ENCODE results near the gene WDR77. TPM values are rescaled to one million over a fixed set of nuclear protein-coding genes. Genes with fewer than 3 reads are reported as not detected.

WDR77 gene
- total and polyA plus RNA-seq, 2 of the 4 experiments (the other 2 are of a cell fraction): 80.8 to 87.0 TPM

GRCh38 chr1:111406321-111406768, 42.7 kb downstream of the WDR77 start:
- dilution Hi-C loops (cut with HindIII; ENCODE audit: low sequenced_read_pairs, unreplicated experiment) (no loop called here), intact Hi-C loops (cut with micrococcal nuclease) (loop anchor here (10.0 kb wide), 1 partner anchor 62 kb away; no protein-coding TSS in a partner anchor), in situ Hi-C loops (cut with MboI; ENCODE audit: low sequenced_read_pairs) (no loop called here)
- no CpG with 5 or more reads among the region's 2 CpGs for WGBS, 2 experiments (ENCODE audit: extremely low coverage in 2 of 2, insufficient read length in 1 of 2)
- POLR2A ChIA-PET (ENCODE audit: unreplicated experiment): no interaction called here
- Histone ChIP-seq H2AK9ac (replicated peaks; ENCODE audit: low read depth, low read length, poor library complexity) (peak overlapping the region; percentile 50), H4K5ac (ENCODE audit: low read depth, low read length) (no peak overlapping the region), H3K9me3 (ENCODE audit: control insufficient read depth, insufficient read depth, low read length) (no peaks in the 10 kb centered on the region), H2BK5ac (ENCODE audit: low read depth, low read length, poor library complexity, severe bottlenecking) (no peak overlapping the region), H4K91ac (ENCODE audit: insufficient read depth, low read depth, low read length) (no peak overlapping the region), H3K4ac (ENCODE audit: low read depth, low read length) (no peak overlapping the region), H3K18ac (ENCODE audit: low read depth, low read length) (no peak overlapping the region), H3K4me2 (ENCODE audit: low read depth, low read length) (no peak overlapping the region), H3K27me3 (ENCODE audit: control insufficient read depth, insufficient read depth, low read length) (peaks cover 25% of the 10 kb centered on the region), H2BK15ac (ENCODE audit: low read depth, low read length) (no peak overlapping the region), H2AK5ac (ENCODE audit: low read depth, low read length) (no peak overlapping the region), H3K14ac (replicated peaks; ENCODE audit: low read depth, low read length) (no peak overlapping the region), H2AFZ (replicated peaks; ENCODE audit: low read length, poor library complexity) (peak overlapping the region; percentile 44), H3K9me1 (ENCODE audit: insufficient read depth, low read length) (no peaks in the 10 kb centered on the region), H3K4me3 (ENCODE audit: insufficient read depth, low read depth, low read length) (no peak overlapping the region), H3K36me3 (ENCODE audit: control insufficient read depth, insufficient read depth, low read length) (no peaks in the 10 kb centered on the region), H3K27ac (ENCODE audit: insufficient read depth, low read length) (no peak overlapping the region), H3K79me1 (ENCODE audit: low read depth in 1 of 2, low read length in 2 of 2) (no peaks in the 10 kb centered on the region), H3K23ac (ENCODE audit: low read depth, low read length) (no peak overlapping the region), H4K20me1 (ENCODE audit: insufficient read depth, low read length) (no peaks in the 10 kb centered on the region), H2BK20ac (ENCODE audit: low read depth, low read length) (no peak overlapping the region), H2BK120ac (ENCODE audit: low read depth, low read length) (no peak overlapping the region), H3K4me1 (ENCODE audit: control insufficient read depth, insufficient read depth, low read length) (no peaks in the 10 kb centered on the region), H3K56ac (ENCODE audit: extremely low read depth, insufficient read depth, low read length) (no peak overlapping the region), H4K8ac (ENCODE audit: low read depth in 2 of 2, low read length in 2 of 2) (no peak overlapping the region), H3K9ac (ENCODE audit: low read depth, low read length) (no peak overlapping the region)
- DNase-seq (peak; percentile 48), ATAC-seq (ENCODE audit: low read depth) (no peak)
- CTCF ChIA-PET: no interaction called here
- TF ChIP-seq RCOR1 (IDR thresholded peaks at IDR 0.05; ENCODE audit: insufficient replicate concordance, low read length) (no peak), CHD1 (IDR thresholded peaks at IDR 0.05; ENCODE audit: low read depth, low read length) (no peak), RFX5 (IDR thresholded peaks at IDR 0.05; ENCODE audit: low read depth, low read length) (no peak), RAD21 (IDR thresholded peaks at IDR 0.05; ENCODE audit: low read length) (no peak), FOS (IDR thresholded peaks at IDR 0.05; ENCODE audit: low read depth, low read length) (no peak), BHLHE40 (IDR thresholded peaks at IDR 0.05; ENCODE audit: low read depth, low read length) (no peak), NFE2L2 (IDR thresholded peaks at IDR 0.05; ENCODE audit: low read depth, low read length) (no peak), CEBPB (IDR thresholded peaks at IDR 0.05; ENCODE audit: low read depth, low read length) (no peak), MXI1 (IDR thresholded peaks at IDR 0.05; ENCODE audit: borderline replicate concordance, low read depth, low read length) (no peak), MAZ (IDR thresholded peaks at IDR 0.05; ENCODE audit: borderline replicate concordance, low read depth, low read length) (no peak), SMC3 (IDR thresholded peaks at IDR 0.05; ENCODE audit: low read depth, low read length) (no peak), MAFK (IDR thresholded peaks at IDR 0.05; ENCODE audit: low read depth, low read length) (no peak), POLR2A (IDR thresholded peaks at IDR 0.05; ENCODE audit: low read depth, low read length) (no peak), ELK1 (IDR thresholded peaks at IDR 0.05; ENCODE audit: borderline replicate concordance, low read depth, low read length) (no peak)
- TF ChIP-seq, protein P1, sequence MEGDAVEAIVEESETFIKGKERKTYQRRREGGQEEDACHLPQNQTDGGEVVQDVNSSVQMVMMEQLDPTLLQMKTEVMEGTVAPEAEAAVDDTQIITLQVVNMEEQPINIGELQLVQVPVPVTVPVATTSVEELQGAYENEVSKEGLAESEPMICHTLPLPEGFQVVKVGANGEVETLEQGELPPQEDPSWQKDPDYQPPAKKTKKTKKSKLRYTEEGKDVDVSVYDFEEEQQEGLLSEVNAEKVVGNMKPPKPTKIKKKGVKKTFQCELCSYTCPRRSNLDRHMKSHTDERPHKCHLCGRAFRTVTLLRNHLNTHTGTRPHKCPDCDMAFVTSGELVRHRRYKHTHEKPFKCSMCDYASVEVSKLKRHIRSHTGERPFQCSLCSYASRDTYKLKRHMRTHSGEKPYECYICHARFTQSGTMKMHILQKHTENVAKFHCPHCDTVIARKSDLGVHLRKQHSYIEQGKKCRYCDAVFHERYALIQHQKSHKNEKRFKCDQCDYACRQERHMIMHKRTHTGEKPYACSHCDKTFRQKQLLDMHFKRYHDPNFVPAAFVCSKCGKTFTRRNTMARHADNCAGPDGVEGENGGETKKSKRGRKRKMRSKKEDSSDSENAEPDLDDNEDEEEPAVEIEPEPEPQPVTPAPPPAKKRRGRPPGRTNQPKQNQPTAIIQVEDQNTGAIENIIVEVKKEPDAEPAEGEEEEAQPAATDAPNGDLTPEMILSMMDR (conservative IDR thresholded peaks at IDR 0.05; ENCODE audit: low read depth, low read length): no peak
- TF ChIP-seq, protein P2, sequence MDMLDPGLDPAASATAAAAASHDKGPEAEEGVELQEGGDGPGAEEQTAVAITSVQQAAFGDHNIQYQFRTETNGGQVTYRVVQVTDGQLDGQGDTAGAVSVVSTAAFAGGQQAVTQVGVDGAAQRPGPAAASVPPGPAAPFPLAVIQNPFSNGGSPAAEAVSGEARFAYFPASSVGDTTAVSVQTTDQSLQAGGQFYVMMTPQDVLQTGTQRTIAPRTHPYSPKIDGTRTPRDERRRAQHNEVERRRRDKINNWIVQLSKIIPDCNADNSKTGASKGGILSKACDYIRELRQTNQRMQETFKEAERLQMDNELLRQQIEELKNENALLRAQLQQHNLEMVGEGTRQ (IDR thresholded peaks at IDR 0.05; ENCODE audit: low read depth, low read length): no peak
- no TSS peak for BruUV-seq (replicated peaks)

All from IMR-90 (cell line).